Stomach (tissue), 4 donors: Measurements from ENCODE around the gene BABAM1.

Experiments
- POLR2A ChIP-seq, 4 donors: fragments of 450-650 bp; IDR thresholded peaks; one replicate each; pipeline ENCODE4 v1.6.1; 2016; ENCODE audit warnings: antibody characterized with exemption in 4 of 4, control low read depth in 2 of 4, mild to moderate bottlenecking in 1 of 4, moderate library complexity in 1 of 4
- TF ChIP-seq, protein P1 (sequence below), 7 experiments: fragments of 450-650 bp in 4 of 7; fragments of 200-600 bp in 3 of 7; sonication (generic) in 3 of 7; IDR thresholded peaks; one replicate each; pipeline ENCODE4 v1.5.1; 2016 to 2019; ENCODE audit warnings: antibody characterized with exemption in 7 of 7, control low read depth in 2 of 7, mild to moderate bottlenecking in 1 of 7

- TF ChIP-seq POLR2A (IDR thresholded peaks at IDR 0.05) = no peak
- TF ChIP-seq, protein P1, sequence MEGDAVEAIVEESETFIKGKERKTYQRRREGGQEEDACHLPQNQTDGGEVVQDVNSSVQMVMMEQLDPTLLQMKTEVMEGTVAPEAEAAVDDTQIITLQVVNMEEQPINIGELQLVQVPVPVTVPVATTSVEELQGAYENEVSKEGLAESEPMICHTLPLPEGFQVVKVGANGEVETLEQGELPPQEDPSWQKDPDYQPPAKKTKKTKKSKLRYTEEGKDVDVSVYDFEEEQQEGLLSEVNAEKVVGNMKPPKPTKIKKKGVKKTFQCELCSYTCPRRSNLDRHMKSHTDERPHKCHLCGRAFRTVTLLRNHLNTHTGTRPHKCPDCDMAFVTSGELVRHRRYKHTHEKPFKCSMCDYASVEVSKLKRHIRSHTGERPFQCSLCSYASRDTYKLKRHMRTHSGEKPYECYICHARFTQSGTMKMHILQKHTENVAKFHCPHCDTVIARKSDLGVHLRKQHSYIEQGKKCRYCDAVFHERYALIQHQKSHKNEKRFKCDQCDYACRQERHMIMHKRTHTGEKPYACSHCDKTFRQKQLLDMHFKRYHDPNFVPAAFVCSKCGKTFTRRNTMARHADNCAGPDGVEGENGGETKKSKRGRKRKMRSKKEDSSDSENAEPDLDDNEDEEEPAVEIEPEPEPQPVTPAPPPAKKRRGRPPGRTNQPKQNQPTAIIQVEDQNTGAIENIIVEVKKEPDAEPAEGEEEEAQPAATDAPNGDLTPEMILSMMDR (IDR thresholded peaks at IDR 0.05) = no peak
Measured at GRCh38 chr19:17259118-17259780, 8.0 kb upstream of the BABAM1 start.
